Measurements from ENCODE around the gene FNDC3A. TPM values are rescaled to one million over a fixed set of nuclear protein-coding genes. Genes with fewer than 3 reads are reported as not detected.

The FNDC3A gene
- total RNA-seq, 2 donors from 2014 or later, result 38.9 to 58.2 TPM

GRCh38 chr13:49253310-49253709, 277.6 kb downstream of the FNDC3A start:
- no peaks in the 10 kb centered on the region for H3K9me3 ChIP-seq
- DNase-seq (ENCODE audit: low spot score), result no peak
- no peak for TF ChIP-seq POLR2AphosphoS5 (IDR thresholded peaks at IDR 0.05)
- TF ChIP-seq CTCF (IDR thresholded peaks at IDR 0.05), result no peak
- TF ChIP-seq POLR2A (IDR thresholded peaks at IDR 0.05), result no peak
- H3K27me3 ChIP-seq (replicated peaks; ENCODE audit: insufficient read depth), result no peaks in the 10 kb centered on the region
- H3K27ac ChIP-seq, result no peak overlapping the region
- WGBS, result 100% methylated on average over 1 of the region's 1 CpG
- H3K4me3 ChIP-seq, result no peak overlapping the region
- no peaks in the 10 kb centered on the region for H3K4me1 ChIP-seq (replicated peaks)
- H3K36me3 ChIP-seq, result no peaks in the 10 kb centered on the region
- intact Hi-C loops (cut with DNase I), result no loop called here

GRCh38 chr13:49254007-49254406, 278.3 kb downstream of the FNDC3A start:
- Histone ChIP-seq H3K4me3 (no peak overlapping the region), H3K27ac (no peak overlapping the region), H3K36me3 (no peaks in the 10 kb centered on the region), H3K27me3 (replicated peaks; ENCODE audit: insufficient read depth) (no peaks in the 10 kb centered on the region), H3K9me3 (no peaks in the 10 kb centered on the region), H3K4me1 (replicated peaks) (no peaks in the 10 kb centered on the region)
- WGBS, result 76% methylated on average over 1 of the region's 1 CpG
- intact Hi-C loops (cut with DNase I), result no loop called here
- no peak for DNase-seq (ENCODE audit: low spot score)
- TF ChIP-seq POLR2A (IDR thresholded peaks at IDR 0.05) (no peak), POLR2AphosphoS5 (IDR thresholded peaks at IDR 0.05) (no peak), CTCF (IDR thresholded peaks at IDR 0.05) (no peak)

- Histone ChIP-seq H3K4me3 (no peak overlapping the region), H3K36me3 (no peaks in the 10 kb centered on the region), H3K9me3 (no peaks in the 10 kb centered on the region), H3K27ac (no peak overlapping the region), H3K4me1 (replicated peaks) (no peaks in the 10 kb centered on the region), H3K27me3 (replicated peaks; ENCODE audit: insufficient read depth) (no peaks in the 10 kb centered on the region)
- DNase-seq (ENCODE audit: low spot score), result no peak
- WGBS, result 83% methylated on average over 2 of the region's 2 CpGs
- TF ChIP-seq CTCF (IDR thresholded peaks at IDR 0.05) (no peak), POLR2AphosphoS5 (IDR thresholded peaks at IDR 0.05) (no peak), POLR2A (IDR thresholded peaks at IDR 0.05) (no peak)
- intact Hi-C loops (cut with DNase I), result no loop called here
Observed at GRCh38 chr13:49256841-49257240, 281.1 kb downstream of the FNDC3A start.

GRCh38 chr13:49258089-49258796, 282.5 kb downstream of the FNDC3A start:
- Histone ChIP-seq H3K9me3 (no peaks in the 10 kb centered on the region), H3K36me3 (no peaks in the 10 kb centered on the region), H3K4me1 (replicated peaks) (no peaks in the 10 kb centered on the region), H3K27me3 (replicated peaks; ENCODE audit: insufficient read depth) (no peaks in the 10 kb centered on the region), H3K4me3 (peak overlapping the region in 1 of 2 donors; percentile 9), H3K27ac (no peak overlapping the region)
- DNase-seq (ENCODE audit: low spot score), result no peak
- WGBS, result 83% methylated on average over 3 of the region's 3 CpGs
- TF ChIP-seq CTCF (IDR thresholded peaks at IDR 0.05) (no peak), POLR2A (IDR thresholded peaks at IDR 0.05) (no peak)
- intact Hi-C loops (cut with DNase I), result no loop called here

Small RNAs within 50 kb of the gene (small RNA-seq; reads per million reads assigned to genes)
- 0 reads per million in 2 donors for gene COX7CP1
- 0 reads per million in 2 donors for gene RNU6-60P
- gene RNY3P2, result 0 to 0.10 reads per million in 2 donors

Other genes with a start within 250 kb of the FNDC3A start
- gene MLNR, start 244.4 kb downstream of the FNDC3A start, total RNA-seq, result under 1 TPM in 1 of 2 donors, not detected in 1; 0.45 TPM

Data from prostate gland (tissue), 2 donors.